Measurements from ENCODE around the gene PSEN1. TPM values are rescaled to one million over a fixed set of nuclear protein-coding genes. Genes with fewer than 3 reads are reported as not detected.

Gene PSEN1
- total RNA-seq, 1 experiment from 2014 or later, result 39.3 TPM

DNA sequence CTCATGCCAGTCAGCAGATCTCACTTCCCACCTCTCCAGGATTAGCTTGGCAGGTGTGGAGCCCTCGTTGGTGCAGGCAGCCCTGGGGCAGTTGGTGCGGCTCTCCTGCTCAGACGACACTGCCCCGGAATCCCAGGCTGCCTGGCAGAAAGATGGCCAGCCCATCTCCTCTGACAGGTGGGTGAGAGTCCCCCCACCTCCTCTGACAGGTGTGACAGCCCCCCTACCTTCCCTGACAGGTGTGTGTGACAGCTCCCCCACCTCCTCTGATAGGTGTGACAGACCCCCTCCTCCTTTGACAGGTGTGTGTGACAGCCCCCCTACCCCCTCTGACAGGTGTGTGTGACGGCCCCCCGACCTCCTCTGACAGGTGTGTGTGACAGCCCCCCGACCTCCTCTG lies 127.3 kb downstream of the PSEN1 start:
- CTCF ChIA-PET, result no interaction called here
- H3K27ac ChIP-seq (ENCODE audit: low read length), result no peak overlapping the region

DNA sequence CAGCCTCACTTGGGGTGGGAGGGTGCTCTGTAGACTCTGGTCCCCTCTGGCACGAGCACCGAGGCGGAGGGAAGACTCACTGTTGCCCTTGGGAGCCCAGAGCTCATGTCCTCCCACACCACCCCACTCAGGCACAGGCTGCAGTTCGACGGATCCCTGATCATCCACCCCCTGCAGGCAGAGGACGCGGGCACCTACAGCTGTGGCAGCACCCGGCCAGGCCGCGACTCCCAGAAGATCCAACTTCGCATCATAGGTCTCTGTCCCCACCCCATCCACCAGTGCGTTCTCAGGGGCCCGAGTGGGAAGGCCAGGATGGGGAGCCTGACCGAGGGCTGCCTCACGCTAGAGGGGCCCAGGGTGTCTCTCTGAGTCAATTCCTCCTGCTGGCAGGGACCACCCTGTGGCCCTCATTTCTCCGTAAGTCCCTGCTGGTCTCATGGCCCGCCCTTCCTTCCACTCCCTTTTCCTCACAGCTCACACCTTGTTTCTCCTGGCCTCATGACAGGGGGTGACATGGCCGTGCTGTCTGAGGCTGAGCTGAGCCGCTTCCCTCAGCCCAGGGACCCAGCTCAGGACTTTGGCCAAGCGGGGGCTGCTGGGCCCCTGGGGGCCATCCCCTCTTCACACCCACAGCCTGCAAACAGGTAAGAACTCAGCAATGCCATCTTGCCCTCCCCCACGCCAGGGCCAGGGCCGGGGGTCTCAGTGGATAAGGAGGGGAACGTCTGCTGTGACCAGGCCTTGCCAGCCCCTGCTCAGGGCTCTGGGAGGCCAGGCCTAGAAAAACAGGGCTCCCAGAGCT lies 128.0 kb downstream of the PSEN1 start:
- H3K4me1 ChIP-seq (ENCODE audit: control insufficient read depth, insufficient read depth, low read length), result no peaks in the 10 kb centered on the region
- H3K27ac ChIP-seq (ENCODE audit: low read length), result no peak overlapping the region
- no TSS peak for BruUV-seq (replicated peaks)
- intact Hi-C loops (cut with micrococcal nuclease; ENCODE audit: unreplicated experiment) (no loop called here), in situ Hi-C loops (cut with HindIII; ENCODE audit: low pct_unique_long_range_greater_than_20kb, low sequenced_read_pairs) (no loop called here)
- POLR2A ChIA-PET, result interaction anchor here (0.5 kb wide), 1 partner anchor 22 kb away, joined by 3 read pairs; no protein-coding TSS in a partner anchor
- CTCF ChIA-PET, result interaction anchor here (0.6 kb wide), 1 partner anchor 73 kb away, joined by 3 read pairs; no protein-coding TSS in a partner anchor
- no peaks in the 10 kb centered on the region for H3K36me3 ChIP-seq (ENCODE audit: control insufficient read depth, insufficient read depth, low read length)
- TF ChIP-seq POLR2AphosphoS5 (IDR thresholded peaks at IDR 0.05; ENCODE audit: low read depth, low read length), result no peak
- TF ChIP-seq SIN3A (IDR thresholded peaks at IDR 0.05; ENCODE audit: borderline replicate concordance, insufficient read depth, low read depth, low read length), result no peak
- TF ChIP-seq TCF7L2 (IDR thresholded peaks at IDR 0.05; ENCODE audit: low read depth, low read length), result no peak
- no peak for TF ChIP-seq CTCF (IDR thresholded peaks at IDR 0.05)
- TF ChIP-seq REST (IDR thresholded peaks at IDR 0.05; ENCODE audit: insufficient read depth in 1 of 2, low read depth in 2 of 2, low read length in 1 of 2), result no peak
- H3K27me3 ChIP-seq (ENCODE audit: control insufficient read depth, insufficient read depth, low read length), result no peaks in the 10 kb centered on the region
- H3K4me3 ChIP-seq (ENCODE audit: low read depth in 2 of 2, low read length in 2 of 2), result no peak overlapping the region
- H3K9me3 ChIP-seq (ENCODE audit: control insufficient read depth, insufficient read depth, low read depth, low read length), result no peaks in the 10 kb centered on the region
- ATAC-seq (no peak), DNase-seq (ENCODE audit: low read depth, low spot score) (no peak)

More for the DNA sequence above, 127.3 kb downstream of the PSEN1 start:
- DNase-seq (ENCODE audit: low read depth, low spot score) (no peak), ATAC-seq (no peak)
- no peak for TF ChIP-seq POLR2AphosphoS5 (IDR thresholded peaks at IDR 0.05; ENCODE audit: low read depth, low read length)
- no peak for TF ChIP-seq TCF7L2 (IDR thresholded peaks at IDR 0.05; ENCODE audit: low read depth, low read length)
- no peak for TF ChIP-seq REST (IDR thresholded peaks at IDR 0.05; ENCODE audit: insufficient read depth in 1 of 2, low read depth in 2 of 2, low read length in 1 of 2)
- no peak for TF ChIP-seq CTCF (IDR thresholded peaks at IDR 0.05)
- no peak for TF ChIP-seq SIN3A (IDR thresholded peaks at IDR 0.05; ENCODE audit: borderline replicate concordance, insufficient read depth, low read depth, low read length)
- H3K36me3 ChIP-seq (ENCODE audit: control insufficient read depth, insufficient read depth, low read length), result no peaks in the 10 kb centered on the region
- H3K27me3 ChIP-seq (ENCODE audit: control insufficient read depth, insufficient read depth, low read length), result no peaks in the 10 kb centered on the region
- H3K9me3 ChIP-seq (ENCODE audit: control insufficient read depth, insufficient read depth, low read depth, low read length), result no peaks in the 10 kb centered on the region
- POLR2A ChIA-PET, result no interaction called here
- in situ Hi-C loops (cut with HindIII; ENCODE audit: low pct_unique_long_range_greater_than_20kb, low sequenced_read_pairs) (no loop called here), intact Hi-C loops (cut with micrococcal nuclease; ENCODE audit: unreplicated experiment) (no loop called here)
- no peak overlapping the region for H3K4me3 ChIP-seq (ENCODE audit: low read depth in 2 of 2, low read length in 2 of 2)
- H3K4me1 ChIP-seq (ENCODE audit: control insufficient read depth, insufficient read depth, low read length), result no peaks in the 10 kb centered on the region
- BruUV-seq (replicated peaks), result no TSS peak

Measured in Panc1 (cell line).